ENCODE measurements around the gene SCAMP5.

The SCAMP5 gene

GRCh38 chr15:75029378-75030022 lies 34.1 kb downstream of the SCAMP5 start:
- Histone ChIP-seq H3K27me3 (ENCODE audit: control insufficient read depth, insufficient read depth, low read length) (no peaks in the 10 kb centered on the region), H3K27ac (ENCODE audit: low read depth, low read length) (no peak overlapping the region), H3K9ac (ENCODE audit: low read length) (no peak overlapping the region), H3K36me3 (ENCODE audit: control insufficient read depth, insufficient read depth, low read length) (no peaks in the 10 kb centered on the region), H3K4me1 (ENCODE audit: control insufficient read depth, insufficient read depth, low read length) (peaks cover 5% of the 10 kb centered on the region), H3K4me3 (ENCODE audit: low read length) (peak overlapping the region; percentile 17)

- Histone ChIP-seq H3K4me1 (ENCODE audit: control insufficient read depth, insufficient read depth, low read length) (peaks cover 5% of the 10 kb centered on the region), H3K9ac (ENCODE audit: low read length) (no peak overlapping the region)
Measured at GRCh38 chr15:75030023-75030413, 34.7 kb downstream of the SCAMP5 start.

GRCh38 chr15:75030424-75030823 lies 35.1 kb downstream of the SCAMP5 start:
- H3K9ac ChIP-seq (ENCODE audit: low read length), result no peak overlapping the region
- H3K4me3 ChIP-seq (ENCODE audit: low read length), result no peak overlapping the region
- H3K4me1 ChIP-seq (ENCODE audit: control insufficient read depth, insufficient read depth, low read length), result peaks cover 5% of the 10 kb centered on the region
- H3K27ac ChIP-seq (ENCODE audit: low read depth, low read length), result no peak overlapping the region
- H3K36me3 ChIP-seq (ENCODE audit: control insufficient read depth, insufficient read depth, low read length), result no peaks in the 10 kb centered on the region
- no peaks in the 10 kb centered on the region for H3K27me3 ChIP-seq (ENCODE audit: control insufficient read depth, insufficient read depth, low read length)

More at GRCh38 chr15:75030023-75030413, 34.7 kb downstream of the SCAMP5 start:
- Histone ChIP-seq H3K27me3 (ENCODE audit: control insufficient read depth, insufficient read depth, low read length) (no peaks in the 10 kb centered on the region), H3K4me3 (ENCODE audit: low read length) (peak overlapping the region; percentile 17), H3K27ac (ENCODE audit: low read depth, low read length) (no peak overlapping the region), H3K36me3 (ENCODE audit: control insufficient read depth, insufficient read depth, low read length) (no peaks in the 10 kb centered on the region)

GRCh38 chr15:75031848-75032247 lies 36.5 kb downstream of the SCAMP5 start:
- Histone ChIP-seq H3K27ac (ENCODE audit: low read depth, low read length) (no peak overlapping the region), H3K4me1 (ENCODE audit: control insufficient read depth, insufficient read depth, low read length) (peaks cover 5% of the 10 kb centered on the region), H3K4me3 (ENCODE audit: low read length) (no peak overlapping the region), H3K27me3 (ENCODE audit: control insufficient read depth, insufficient read depth, low read length) (no peaks in the 10 kb centered on the region), H3K9ac (ENCODE audit: low read length) (no peak overlapping the region), H3K36me3 (ENCODE audit: control insufficient read depth, insufficient read depth, low read length) (no peaks in the 10 kb centered on the region)

GRCh38 chr15:75032395-75032794 lies 37.0 kb downstream of the SCAMP5 start:
- no peak overlapping the region for H3K27ac ChIP-seq (ENCODE audit: low read depth, low read length)
- H3K27me3 ChIP-seq (ENCODE audit: control insufficient read depth, insufficient read depth, low read length), result no peaks in the 10 kb centered on the region
- H3K4me1 ChIP-seq (ENCODE audit: control insufficient read depth, insufficient read depth, low read length), result peaks cover 5% of the 10 kb centered on the region
- H3K36me3 ChIP-seq (ENCODE audit: control insufficient read depth, insufficient read depth, low read length), result no peaks in the 10 kb centered on the region
- no peak overlapping the region for H3K9ac ChIP-seq (ENCODE audit: low read length)
- H3K4me3 ChIP-seq (ENCODE audit: low read length), result no peak overlapping the region

- no peak overlapping the region for H3K9ac ChIP-seq (ENCODE audit: low read length)
- no peak overlapping the region for H3K4me3 ChIP-seq (ENCODE audit: low read length)
- H3K36me3 ChIP-seq (ENCODE audit: control insufficient read depth, insufficient read depth, low read length), result no peaks in the 10 kb centered on the region
- no peak overlapping the region for H3K27ac ChIP-seq (ENCODE audit: low read depth, low read length)
- H3K27me3 ChIP-seq (ENCODE audit: control insufficient read depth, insufficient read depth, low read length), result no peaks in the 10 kb centered on the region
- H3K4me1 ChIP-seq (ENCODE audit: control insufficient read depth, insufficient read depth, low read length), result peaks cover 5% of the 10 kb centered on the region
Measured at GRCh38 chr15:75033809-75034208, 38.4 kb downstream of the SCAMP5 start.

GRCh38 chr15:75034615-75035014 lies 39.3 kb downstream of the SCAMP5 start:
- no peaks in the 10 kb centered on the region for H3K36me3 ChIP-seq (ENCODE audit: control insufficient read depth, insufficient read depth, low read length)
- peaks cover 2% of the 10 kb centered on the region for H3K4me1 ChIP-seq (ENCODE audit: control insufficient read depth, insufficient read depth, low read length)
- H3K27me3 ChIP-seq (ENCODE audit: control insufficient read depth, insufficient read depth, low read length), result no peaks in the 10 kb centered on the region

GRCh38 chr15:75036212-75036616 lies 40.9 kb downstream of the SCAMP5 start:
- Histone ChIP-seq H3K27ac (ENCODE audit: low read depth, low read length) (no peak overlapping the region), H3K4me1 (ENCODE audit: control insufficient read depth, insufficient read depth, low read length) (no peaks in the 10 kb centered on the region), H3K9ac (ENCODE audit: low read length) (no peak overlapping the region), H3K4me3 (ENCODE audit: low read length) (no peak overlapping the region), H3K27me3 (ENCODE audit: control insufficient read depth, insufficient read depth, low read length) (no peaks in the 10 kb centered on the region), H3K36me3 (ENCODE audit: control insufficient read depth, insufficient read depth, low read length) (no peaks in the 10 kb centered on the region)

More at GRCh38 chr15:75034615-75035014, 39.3 kb downstream of the SCAMP5 start:
- no peak overlapping the region for H3K4me3 ChIP-seq (ENCODE audit: low read length)
- no peak overlapping the region for H3K9ac ChIP-seq (ENCODE audit: low read length)
- no peak overlapping the region for H3K27ac ChIP-seq (ENCODE audit: low read depth, low read length)

- no peaks in the 10 kb centered on the region for H3K4me1 ChIP-seq (ENCODE audit: control insufficient read depth, insufficient read depth, low read length)
- H3K9ac ChIP-seq (ENCODE audit: low read length), result no peak overlapping the region
Measured at GRCh38 chr15:75037685-75038084, 42.3 kb downstream of the SCAMP5 start.

GRCh38 chr15:75038231-75038630 lies 42.9 kb downstream of the SCAMP5 start:
- Histone ChIP-seq H3K27me3 (ENCODE audit: control insufficient read depth, insufficient read depth, low read length) (no peaks in the 10 kb centered on the region), H3K9ac (ENCODE audit: low read length) (no peak overlapping the region), H3K4me3 (ENCODE audit: low read length) (no peak overlapping the region), H3K36me3 (ENCODE audit: control insufficient read depth, insufficient read depth, low read length) (no peaks in the 10 kb centered on the region), H3K27ac (ENCODE audit: low read depth, low read length) (no peak overlapping the region), H3K4me1 (ENCODE audit: control insufficient read depth, insufficient read depth, low read length) (peaks cover 4% of the 10 kb centered on the region)

More at GRCh38 chr15:75037685-75038084, 42.3 kb downstream of the SCAMP5 start:
- no peaks in the 10 kb centered on the region for H3K36me3 ChIP-seq (ENCODE audit: control insufficient read depth, insufficient read depth, low read length)
- H3K27ac ChIP-seq (ENCODE audit: low read depth, low read length), result no peak overlapping the region
- no peaks in the 10 kb centered on the region for H3K27me3 ChIP-seq (ENCODE audit: control insufficient read depth, insufficient read depth, low read length)
- no peak overlapping the region for H3K4me3 ChIP-seq (ENCODE audit: low read length)

- no peak overlapping the region for H3K9ac ChIP-seq (ENCODE audit: low read length)
- H3K27ac ChIP-seq (ENCODE audit: low read depth, low read length), result peak overlapping the region; percentile 6
- no peaks in the 10 kb centered on the region for H3K27me3 ChIP-seq (ENCODE audit: control insufficient read depth, insufficient read depth, low read length)
- peaks cover 20% of the 10 kb centered on the region for H3K4me1 ChIP-seq (ENCODE audit: control insufficient read depth, insufficient read depth, low read length)
- no peak overlapping the region for H3K4me3 ChIP-seq (ENCODE audit: low read length)
- no peaks in the 10 kb centered on the region for H3K36me3 ChIP-seq (ENCODE audit: control insufficient read depth, insufficient read depth, low read length)
Measured at GRCh38 chr15:75042730-75043508, 47.6 kb downstream of the SCAMP5 start.

- peak overlapping the region; percentile 5 for H3K4me3 ChIP-seq (ENCODE audit: low read length)
Measured at GRCh38 chr15:75043509-75044257, 48.3 kb downstream of the SCAMP5 start.

More at GRCh38 chr15:75043509-75044257, 48.3 kb downstream of the SCAMP5 start:
- H3K27me3 ChIP-seq (ENCODE audit: control insufficient read depth, insufficient read depth, low read length), result no peaks in the 10 kb centered on the region
- peak overlapping the region; percentile 19 for H3K27ac ChIP-seq (ENCODE audit: low read depth, low read length)
- peaks cover 23% of the 10 kb centered on the region for H3K4me1 ChIP-seq (ENCODE audit: control insufficient read depth, insufficient read depth, low read length)
- H3K9ac ChIP-seq (ENCODE audit: low read length), result no peak overlapping the region
- H3K36me3 ChIP-seq (ENCODE audit: control insufficient read depth, insufficient read depth, low read length), result no peaks in the 10 kb centered on the region

All from rectal smooth muscle tissue (tissue), 1 donor.